K562 (cell line): ENCODE data around the gene GLIS2.
A peak's percentile ranks its signal among the peaks of the same experiment; 100 is the strongest.

ENCODE experiments used
- CEBPB ChIP-seq: fragments of 450-650 bp; IDR thresholded peaks from 2 replicates; pipeline ENCODE4 v1.6.1; 2016; ENCODE audit warnings: missing genetic modification characterization, missing compliant biosample characterization
- ETV5 ChIP-seq: sonication (generic); formaldehyde crosslinking; IDR thresholded peaks from 2 replicates; pipeline ENCODE4 v1.4.0; 2020; ENCODE audit warnings: low read depth, mild to moderate bottlenecking, missing genetic modification reagents
- PHF8 ChIP-seq: fragments of 200-600 bp; sonication (generic); IDR thresholded peaks from 2 replicates; pipeline ENCODE4 v1.6.1; 2012; ENCODE audit warnings: mixed run types, mild to moderate bottlenecking, inconsistent platforms, low read length, moderate library complexity, borderline replicate concordance
- RBM22 ChIP-seq: fragments of 200-400 bp; formaldehyde crosslinking; IDR thresholded peaks from 2 replicates; pipeline ENCODE4 v1.6.1; 2018; ENCODE audit warnings: low read length, low read depth; ENCODE audit not compliant: poor library complexity, severe bottlenecking
- TF ChIP-seq, protein P1 (sequence below): fragments of 150-350 bp; IDR thresholded peaks from 2 replicates; pipeline ENCODE4 v1.6.1; 2014; ENCODE audit warnings: low read depth, mild to moderate bottlenecking, low read length, borderline replicate concordance
- TF ChIP-seq, protein P2 (sequence below): fragments of 250-450 bp; sonication (Bioruptor Pico); IDR thresholded peaks from 2 replicates; pipeline ENCODE4 v1.5.0; 2020; ENCODE audit warnings: mild to moderate bottlenecking, borderline replicate concordance

DNA sequence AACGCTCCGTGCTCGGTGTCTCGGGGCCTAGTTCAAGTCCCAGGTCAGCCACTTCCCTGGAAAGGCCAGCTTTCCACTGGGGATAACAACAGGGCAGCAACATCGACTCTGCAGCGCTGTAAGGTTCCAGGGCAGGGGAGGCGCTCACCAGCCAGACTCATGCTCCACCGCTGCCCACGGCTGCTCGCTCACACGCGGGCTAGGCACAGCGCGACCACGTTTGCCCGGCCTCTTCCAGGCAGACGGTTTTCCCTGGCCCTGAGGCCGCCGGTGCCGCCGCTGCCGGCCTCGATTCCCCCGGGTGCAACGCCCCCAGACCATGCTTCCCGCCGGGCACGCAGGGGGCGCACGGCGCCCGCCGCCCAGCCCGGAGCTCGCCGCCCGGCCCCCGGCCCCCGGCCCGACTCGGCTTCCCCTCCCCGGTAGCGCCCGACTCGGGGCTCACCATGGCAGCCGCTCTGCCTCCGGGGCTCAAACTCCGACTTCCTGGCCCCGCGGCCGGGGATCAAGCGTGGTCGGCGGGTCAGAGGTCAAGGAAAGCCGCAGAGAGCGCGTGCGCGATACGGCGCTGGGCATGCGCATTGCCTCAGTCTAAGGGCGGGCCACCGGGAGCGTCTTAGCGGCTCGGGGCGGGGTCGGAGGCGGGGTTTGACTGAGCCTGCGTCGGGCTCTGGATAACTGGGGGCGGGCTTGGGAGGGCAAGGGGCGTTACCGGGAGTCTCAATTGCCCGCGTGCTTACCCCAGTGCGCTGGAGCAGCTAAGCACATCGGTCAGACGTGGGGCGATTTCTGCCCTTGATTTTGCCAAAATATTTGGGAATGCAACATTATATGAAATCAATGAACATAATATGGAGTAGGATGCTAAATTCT lies 35.2 kb downstream of the GLIS2 start, which contains the start of gene PAM16:
- TF ChIP-seq CEBPB (tag), result no peak
- TF ChIP-seq ETV5 (CRISPR knock-in tag), result no peak
- peak; percentile 65 for TF ChIP-seq RBM22
- TF ChIP-seq, protein P1, sequence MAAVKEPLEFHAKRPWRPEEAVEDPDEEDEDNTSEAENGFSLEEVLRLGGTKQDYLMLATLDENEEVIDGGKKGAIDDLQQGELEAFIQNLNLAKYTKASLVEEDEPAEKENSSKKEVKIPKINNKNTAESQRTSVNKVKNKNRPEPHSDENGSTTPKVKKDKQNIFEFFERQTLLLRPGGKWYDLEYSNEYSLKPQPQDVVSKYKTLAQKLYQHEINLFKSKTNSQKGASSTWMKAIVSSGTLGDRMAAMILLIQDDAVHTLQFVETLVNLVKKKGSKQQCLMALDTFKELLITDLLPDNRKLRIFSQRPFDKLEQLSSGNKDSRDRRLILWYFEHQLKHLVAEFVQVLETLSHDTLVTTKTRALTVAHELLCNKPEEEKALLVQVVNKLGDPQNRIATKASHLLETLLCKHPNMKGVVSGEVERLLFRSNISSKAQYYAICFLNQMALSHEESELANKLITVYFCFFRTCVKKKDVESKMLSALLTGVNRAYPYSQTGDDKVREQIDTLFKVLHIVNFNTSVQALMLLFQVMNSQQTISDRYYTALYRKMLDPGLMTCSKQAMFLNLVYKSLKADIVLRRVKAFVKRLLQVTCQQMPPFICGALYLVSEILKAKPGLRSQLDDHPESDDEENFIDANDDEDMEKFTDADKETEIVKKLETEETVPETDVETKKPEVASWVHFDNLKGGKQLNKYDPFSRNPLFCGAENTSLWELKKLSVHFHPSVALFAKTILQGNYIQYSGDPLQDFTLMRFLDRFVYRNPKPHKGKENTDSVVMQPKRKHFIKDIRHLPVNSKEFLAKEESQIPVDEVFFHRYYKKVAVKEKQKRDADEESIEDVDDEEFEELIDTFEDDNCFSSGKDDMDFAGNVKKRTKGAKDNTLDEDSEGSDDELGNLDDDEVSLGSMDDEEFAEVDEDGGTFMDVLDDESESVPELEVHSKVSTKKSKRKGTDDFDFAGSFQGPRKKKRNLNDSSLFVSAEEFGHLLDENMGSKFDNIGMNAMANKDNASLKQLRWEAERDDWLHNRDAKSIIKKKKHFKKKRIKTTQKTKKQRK, result no peak
- peak; percentile 68; the same call in 1 of the 2 replicates for TF ChIP-seq PHF8
- TF ChIP-seq, protein P2, sequence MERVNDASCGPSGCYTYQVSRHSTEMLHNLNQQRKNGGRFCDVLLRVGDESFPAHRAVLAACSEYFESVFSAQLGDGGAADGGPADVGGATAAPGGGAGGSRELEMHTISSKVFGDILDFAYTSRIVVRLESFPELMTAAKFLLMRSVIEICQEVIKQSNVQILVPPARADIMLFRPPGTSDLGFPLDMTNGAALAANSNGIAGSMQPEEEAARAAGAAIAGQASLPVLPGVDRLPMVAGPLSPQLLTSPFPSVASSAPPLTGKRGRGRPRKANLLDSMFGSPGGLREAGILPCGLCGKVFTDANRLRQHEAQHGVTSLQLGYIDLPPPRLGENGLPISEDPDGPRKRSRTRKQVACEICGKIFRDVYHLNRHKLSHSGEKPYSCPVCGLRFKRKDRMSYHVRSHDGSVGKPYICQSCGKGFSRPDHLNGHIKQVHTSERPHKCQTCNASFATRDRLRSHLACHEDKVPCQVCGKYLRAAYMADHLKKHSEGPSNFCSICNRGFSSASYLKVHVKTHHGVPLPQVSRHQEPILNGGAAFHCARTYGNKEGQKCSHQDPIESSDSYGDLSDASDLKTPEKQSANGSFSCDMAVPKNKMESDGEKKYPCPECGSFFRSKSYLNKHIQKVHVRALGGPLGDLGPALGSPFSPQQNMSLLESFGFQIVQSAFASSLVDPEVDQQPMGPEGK (CRISPR knock-in tag), result no peak
